Naive thymus-derived CD8-positive, alpha-beta T cell (primary cell): ENCODE measurements around the gene GTF2A1L. TPM values are rescaled to one million over a fixed set of nuclear protein-coding genes. Genes with fewer than 3 reads are reported as not detected.
"Not testable (repeated sequence)": the region's sequence is repeated elsewhere in the genome, so short reads cannot be mapped to it uniquely, and the experiment has no call there.

ENCODE experiments used
- ATAC-seq, 2 donors: fragments of 150-1000 bp; cut with Tn5 transposase in 1 of 2; sonication (Bioruptor Pico), chemical (Tn5 transposase) in 1 of 2; 1 replicate in 1 of 2; 2 replicates in 1 of 2; pipeline ENCODE4 v1.10.0; 2021; ENCODE audit warnings: mild to moderate bottlenecking in 2 of 2, moderate library complexity in 2 of 2
- POLR2A ChIA-PET: fragments of 350-600 bp; sonication (Branson Sonifier 250); formaldehyde crosslinking; loops from one replicate; lab custom pipeline; 2021; ENCODE audit warnings: antibody characterized with exemption; lab: Charles Lee
- DNase-seq, 10 donors: peaks; one replicate each; pipeline versions ENCODE4 v3.0.0 to v3.0.0-alpha.2; 2020 to 2022
- H3K27ac Mint-ChIP-seq, 10 donors: one replicate each; pipeline ENCODE4 v1.8.0; 2020 to 2022; ENCODE audit warnings: mild to moderate bottlenecking in 10 of 10, mixed read lengths in 10 of 10, moderate library complexity in 4 of 10, inconsistent platforms in 1 of 10
- H3K27me3 Mint-ChIP-seq, 5 donors: one replicate each; pipeline ENCODE4 v1.8.0; 2021 to 2022; ENCODE audit warnings: mixed read lengths in 5 of 5
- H3K36me3 Mint-ChIP-seq, 3 donors: one replicate each; pipeline ENCODE4 v1.8.0; 2020 to 2022; ENCODE audit warnings: mixed read lengths in 3 of 3, mild to moderate bottlenecking in 2 of 3, inconsistent platforms in 1 of 3
- H3K4me1 Mint-ChIP-seq, 4 donors: one replicate each; pipeline ENCODE4 v1.8.0; 2021 to 2022; ENCODE audit warnings: mixed read lengths in 4 of 4
- H3K4me3 Mint-ChIP-seq, 10 donors: one replicate each; pipeline ENCODE4 v1.8.0; 2020 to 2022; ENCODE audit warnings: mild to moderate bottlenecking in 10 of 10, mixed read lengths in 10 of 10, moderate library complexity in 6 of 10, inconsistent platforms in 1 of 10
- H3K9me3 Mint-ChIP-seq, 9 donors: one replicate each; pipeline ENCODE4 v1.8.0; 2020 to 2022; ENCODE audit warnings: mixed read lengths in 9 of 9, mild to moderate bottlenecking in 3 of 9, inconsistent platforms in 1 of 9, moderate library complexity in 1 of 9
- polyA plus RNA-seq, 3 donors: library from polyadenylated mRNA; unstranded; fragments of 300-500 nt; fragmentation: Illumina TruSeq; gene quantifications; one replicate each; pipeline ENCODE4 v1.2.3, GENCODE V29; 2021
- total RNA-seq, 8 experiments: library from RNA in 2 of 8; stranded (reverse) in 2 of 8; gene quantifications; one replicate each; pipeline ENCODE4 v1.2.3 and lab custom pipeline; 2021 to 2026

GTF2A1L gene
- total and polyA plus RNA-seq, 5 experiments from 2014 or later = not detected

GRCh38 chr2:48620604-48621003 lies 2.9 kb downstream of the GTF2A1L start:
- POLR2A ChIA-PET = no interaction called here
- H3K27ac Mint-ChIP-seq = no peak overlapping the region

DNA sequence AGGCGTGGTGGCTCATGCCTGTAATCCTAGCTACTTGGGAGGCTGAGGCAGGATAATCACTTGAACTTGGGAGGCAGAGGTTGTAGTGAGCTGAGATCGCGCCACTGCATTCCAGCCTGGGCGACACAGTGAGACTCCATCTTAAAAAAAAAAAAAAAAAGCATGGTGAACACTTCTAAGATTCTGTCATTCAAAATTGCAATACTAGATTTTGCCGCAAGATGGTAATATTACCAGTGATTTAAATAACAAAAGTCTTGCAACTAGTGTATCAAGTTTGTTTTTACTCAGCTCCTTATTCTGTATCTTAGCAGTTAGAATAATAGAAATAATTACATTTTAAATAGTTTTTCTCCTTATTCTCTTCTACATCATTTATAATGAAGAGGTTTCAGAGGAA lies 5.0 kb downstream of the GTF2A1L start:
- DNase-seq, H3K36me3 Mint-ChIP-seq, H3K27ac Mint-ChIP-seq, H3K4me1 Mint-ChIP-seq, H3K4me3 Mint-ChIP-seq, POLR2A ChIA-PET, ATAC-seq: not testable (repeated sequence)
- H3K9me3 Mint-ChIP-seq = peaks cover 0 to 11% (median 2%) of the 10 kb centered on the region in 9 donors
- peaks cover 0 to 16% (median 5%) of the 10 kb centered on the region in 5 donors for H3K27me3 Mint-ChIP-seq

More at GRCh38 chr2:48620604-48621003, 2.9 kb downstream of the GTF2A1L start:
- ATAC-seq (no peak), DNase-seq (no peak)
- Mint-ChIP-seq H3K36me3 (no peaks in the 10 kb centered on the region), H3K4me3 (no peak overlapping the region), H3K27me3 (peaks cover 0 to 20% (median 5%) of the 10 kb centered on the region in 5 donors), H3K4me1 (no peaks in the 10 kb centered on the region), H3K9me3 (no peaks in the 10 kb centered on the region)

DNA sequence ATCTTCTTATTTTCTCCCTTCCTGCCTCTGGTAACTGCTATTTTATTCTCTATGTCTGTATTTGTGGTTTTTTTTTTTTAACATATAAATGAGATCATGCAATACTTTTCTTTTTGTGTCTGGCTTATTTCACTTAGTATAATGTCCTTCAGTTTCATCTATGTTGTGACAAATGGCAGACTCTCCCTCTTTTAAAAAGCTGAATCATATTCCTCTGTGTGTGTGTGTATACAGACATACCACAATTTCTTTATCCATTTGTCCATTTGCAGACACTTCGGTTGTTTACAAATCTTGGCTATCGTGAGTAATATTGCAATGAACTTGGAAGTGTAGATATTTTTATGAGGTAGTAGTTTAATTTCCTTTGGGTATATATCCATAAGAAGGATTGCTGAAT lies 7.0 kb downstream of the GTF2A1L start:
- Mint-ChIP-seq H3K36me3 (no peaks in the 10 kb centered on the region), H3K27ac (no peak overlapping the region)

DNA sequence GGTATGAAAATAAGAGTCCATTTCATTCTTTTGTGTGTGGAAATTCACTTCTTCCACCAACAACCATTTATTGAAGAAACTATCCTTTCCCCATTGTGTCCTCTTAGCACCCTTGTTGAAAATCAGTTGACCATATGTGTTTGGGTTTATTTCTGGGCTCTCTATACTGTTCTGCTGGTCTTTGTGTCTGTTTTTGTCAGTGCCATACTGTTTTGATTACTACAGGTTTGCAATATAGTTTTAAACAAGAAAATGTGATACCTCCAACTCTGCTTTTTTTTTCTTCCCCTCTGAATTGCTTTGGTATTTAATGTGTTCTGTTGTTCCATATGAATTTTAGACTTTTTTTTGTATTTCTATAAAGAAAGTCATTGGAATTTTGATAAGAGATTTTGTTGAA lies 8.4 kb downstream of the GTF2A1L start:
- no peak for ATAC-seq
- H3K27ac Mint-ChIP-seq = no peak overlapping the region

More for the DNA sequence above, 7.0 kb downstream of the GTF2A1L start:
- peaks cover 0 to 12% (median 2%) of the 10 kb centered on the region in 9 donors for H3K9me3 Mint-ChIP-seq
- DNase-seq (no peak), ATAC-seq (no peak)
- POLR2A ChIA-PET = no interaction called here
- peaks cover 0 to 8% (median 1%) of the 10 kb centered on the region in 5 donors for H3K27me3 Mint-ChIP-seq
- no peaks in the 10 kb centered on the region for H3K4me1 Mint-ChIP-seq
- H3K4me3 Mint-ChIP-seq = no peak overlapping the region

GRCh38 chr2:48633143-48633542 lies 15.5 kb downstream of the GTF2A1L start:
- no peak overlapping the region for H3K27ac Mint-ChIP-seq

More for the DNA sequence above, 8.4 kb downstream of the GTF2A1L start:
- Mint-ChIP-seq H3K4me3 (no peak overlapping the region), H3K27me3 (peaks cover 1 to 18% (median 5%) of the 10 kb centered on the region in 5 donors), H3K4me1 (no peaks in the 10 kb centered on the region), H3K9me3 (peaks cover 0 to 17% (median 2%) of the 10 kb centered on the region in 9 donors), H3K36me3 (no peaks in the 10 kb centered on the region)
- no peak for DNase-seq
- POLR2A ChIA-PET = no interaction called here

DNA sequence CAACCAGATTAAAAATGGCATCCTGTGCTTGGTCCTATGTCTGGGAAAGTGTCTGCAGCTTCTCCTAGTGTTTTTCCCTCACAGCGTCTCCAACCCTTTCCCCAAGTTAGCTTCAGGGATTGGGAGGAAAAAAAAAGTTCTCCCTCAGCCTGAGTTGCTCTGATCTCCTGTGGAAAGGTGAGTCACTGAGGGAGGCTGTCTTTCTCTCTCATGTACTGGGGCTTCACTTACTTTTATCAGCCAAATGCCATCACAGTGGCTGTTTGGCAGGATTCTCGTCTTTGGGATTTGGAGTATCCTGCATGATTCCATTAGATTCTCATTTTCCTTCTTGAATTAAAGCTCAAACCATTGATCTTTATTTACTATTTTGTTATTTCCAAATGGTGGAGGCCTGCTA lies 18.1 kb downstream of the GTF2A1L start:
- no peak overlapping the region for H3K27ac Mint-ChIP-seq
- no peaks in the 10 kb centered on the region for H3K4me1 Mint-ChIP-seq
- no peak overlapping the region for H3K4me3 Mint-ChIP-seq
- POLR2A ChIA-PET = no interaction called here
- H3K27me3 Mint-ChIP-seq = peaks cover 13 to 35% (median 26%) of the 10 kb centered on the region in 5 donors
- H3K9me3 Mint-ChIP-seq = peaks cover 0 to 23% (median 6%) of the 10 kb centered on the region in 9 donors
- H3K36me3 Mint-ChIP-seq = peaks cover 0 to 15% (median 0%) of the 10 kb centered on the region in 3 donors
- DNase-seq (no peak), ATAC-seq (no peak)

More at GRCh38 chr2:48633143-48633542, 15.5 kb downstream of the GTF2A1L start:
- H3K9me3 Mint-ChIP-seq = peaks cover 0 to 23% (median 5%) of the 10 kb centered on the region in 9 donors
- POLR2A ChIA-PET = no interaction called here
- peaks cover 0 to 15% (median 0%) of the 10 kb centered on the region in 3 donors for H3K36me3 Mint-ChIP-seq
- no peaks in the 10 kb centered on the region for H3K4me1 Mint-ChIP-seq
- DNase-seq (no peak), ATAC-seq (no peak)
- H3K27me3 Mint-ChIP-seq = peaks cover 12 to 32% (median 30%) of the 10 kb centered on the region in 5 donors
- H3K4me3 Mint-ChIP-seq = no peak overlapping the region

DNA sequence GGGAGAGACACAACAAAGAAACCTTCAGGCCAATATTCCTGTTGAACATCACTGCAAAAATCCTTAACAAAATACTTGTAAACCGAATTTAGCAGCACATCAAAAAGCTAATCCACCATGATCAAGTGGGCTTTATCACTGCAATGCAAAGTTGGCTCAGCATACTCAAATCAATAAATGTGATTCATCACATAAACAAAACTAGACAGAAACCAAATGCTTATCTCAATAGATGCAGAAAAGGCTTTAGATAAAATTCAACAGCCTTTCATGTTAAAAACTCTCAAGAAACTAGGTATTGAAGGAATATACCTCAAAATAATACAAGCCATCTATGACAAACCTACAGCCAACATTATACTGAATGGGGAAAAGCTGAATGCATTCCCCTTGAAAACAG lies 20.6 kb downstream of the GTF2A1L start:
- no peak overlapping the region for H3K4me3 Mint-ChIP-seq
- no peak for DNase-seq
- peaks cover 9 to 27% (median 13%) of the 10 kb centered on the region in 5 donors for H3K27me3 Mint-ChIP-seq
- no peak for ATAC-seq
- POLR2A ChIA-PET = no interaction called here
- H3K4me1 Mint-ChIP-seq = no peaks in the 10 kb centered on the region
- H3K36me3 Mint-ChIP-seq = peaks cover 0 to 15% (median 0%) of the 10 kb centered on the region in 3 donors
- peaks cover 0 to 23% (median 5%) of the 10 kb centered on the region in 9 donors for H3K9me3 Mint-ChIP-seq
- no peak overlapping the region for H3K27ac Mint-ChIP-seq

DNA sequence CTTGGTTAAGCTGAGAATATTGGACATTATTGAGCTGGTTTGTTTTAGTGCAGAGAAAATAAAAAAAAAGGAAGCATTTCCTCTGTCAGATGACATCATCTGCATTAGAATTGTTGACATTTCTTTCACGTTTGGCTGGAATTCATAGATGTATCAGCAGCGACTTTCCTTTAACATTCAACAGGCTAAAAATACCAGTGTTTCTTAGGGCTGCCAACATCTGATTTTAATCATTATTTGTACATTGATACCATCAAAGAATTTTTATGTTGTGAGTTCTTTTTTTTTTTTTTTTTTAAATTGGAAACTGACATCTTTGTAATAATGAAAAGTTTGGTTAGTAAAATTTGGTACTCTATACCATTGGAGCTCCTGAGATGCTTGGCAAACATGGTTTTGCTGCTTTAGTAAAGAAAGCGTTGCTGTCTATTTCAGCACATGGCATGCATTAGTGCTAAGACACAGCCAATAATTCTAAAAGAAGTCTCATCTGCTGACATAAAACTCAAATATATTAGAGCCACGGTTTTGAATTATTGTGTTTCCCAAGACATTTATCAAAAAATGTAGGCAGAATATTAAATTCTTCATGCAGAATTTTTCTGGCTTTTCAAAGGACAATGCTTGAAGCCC lies 33.6 kb downstream of the GTF2A1L start:
- Mint-ChIP-seq H3K4me3 (no peak overlapping the region), H3K27ac (no peak overlapping the region), H3K36me3 (no peaks in the 10 kb centered on the region), H3K27me3 (peaks cover 0 to 9% (median 2%) of the 10 kb centered on the region in 5 donors), H3K4me1 (no peaks in the 10 kb centered on the region), H3K9me3 (no peaks in the 10 kb centered on the region)
- DNase-seq (no peak), ATAC-seq (no peak)
- POLR2A ChIA-PET = no interaction called here

DNA sequence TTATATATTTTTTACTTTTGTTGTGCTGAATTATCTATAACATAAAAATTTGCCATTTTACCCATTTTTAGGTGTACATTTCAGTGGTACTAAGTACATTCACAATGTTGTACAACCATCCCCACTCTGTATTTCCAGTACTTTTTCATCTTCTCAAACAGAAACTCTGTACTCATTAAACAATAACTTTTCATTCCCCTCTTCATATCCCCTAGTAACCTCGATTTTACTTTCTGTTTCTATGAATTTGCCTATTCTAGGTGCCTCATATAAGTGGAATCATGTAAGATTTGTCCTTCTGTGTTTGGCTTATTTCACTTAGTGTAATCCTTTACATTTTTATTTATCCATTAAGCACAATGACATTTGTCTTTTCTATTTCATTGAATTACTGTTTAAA lies 51.3 kb downstream of the GTF2A1L start:
- Mint-ChIP-seq H3K9me3 (peaks cover 0 to 8% (median 2%) of the 10 kb centered on the region in 9 donors), H3K27ac (no peak overlapping the region), H3K4me3 (no peak overlapping the region), H3K4me1 (no peaks in the 10 kb centered on the region), H3K27me3 (peaks cover 9 to 21% (median 12%) of the 10 kb centered on the region in 5 donors), H3K36me3 (peaks cover 0 to 4% (median 0%) of the 10 kb centered on the region in 3 donors)
- POLR2A ChIA-PET = no interaction called here
- ATAC-seq = no peak
- no peak for DNase-seq

DNA sequence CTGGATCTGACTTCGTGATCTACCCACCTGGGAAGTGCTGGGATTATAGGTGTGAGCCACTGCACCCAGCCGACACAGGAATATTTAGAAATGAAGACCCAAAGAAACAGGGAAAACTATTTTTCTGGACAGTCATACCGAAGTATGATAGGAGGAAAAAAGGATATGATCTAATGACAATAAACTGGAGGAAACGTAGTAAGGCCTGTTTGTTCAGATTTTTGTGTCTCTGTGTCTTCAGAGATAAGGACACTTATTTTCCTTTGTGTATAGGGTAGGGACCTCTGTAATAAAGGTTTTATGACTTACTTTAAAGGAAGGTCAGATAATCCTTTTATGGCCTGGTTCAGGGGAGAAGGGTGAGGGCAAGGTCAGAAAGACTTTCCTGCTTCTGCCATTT lies 55.9 kb downstream of the GTF2A1L start:
- peaks cover 4 to 22% (median 7%) of the 10 kb centered on the region in 5 donors for H3K27me3 Mint-ChIP-seq
- POLR2A ChIA-PET = no interaction called here
- no peaks in the 10 kb centered on the region for H3K36me3 Mint-ChIP-seq
- DNase-seq (no peak), ATAC-seq (no peak)
- H3K4me3 Mint-ChIP-seq = no peak overlapping the region
- H3K27ac Mint-ChIP-seq = no peak overlapping the region
- peaks cover 0 to 2% (median 0%) of the 10 kb centered on the region in 4 donors for H3K4me1 Mint-ChIP-seq
- H3K9me3 Mint-ChIP-seq = peaks cover 0 to 4% (median 0%) of the 10 kb centered on the region in 9 donors

- POLR2A ChIA-PET = no interaction called here
- Mint-ChIP-seq H3K4me3 (no peak overlapping the region), H3K9me3 (peaks cover 0 to 4% (median 0%) of the 10 kb centered on the region in 9 donors), H3K4me1 (peaks cover 0 to 2% (median 0%) of the 10 kb centered on the region in 4 donors), H3K36me3 (peaks cover 0 to under 1% (median 0%) of the 10 kb centered on the region in 3 donors), H3K27ac (no peak overlapping the region), H3K27me3 (peaks cover 3 to 16% (median 5%) of the 10 kb centered on the region in 5 donors)
- no peak for DNase-seq
- ATAC-seq = no peak
Observed at GRCh38 chr2:48674933-48675332, 57.3 kb downstream of the GTF2A1L start.

GRCh38 chr2:48677450-48677849 lies 59.8 kb downstream of the GTF2A1L start:
- Mint-ChIP-seq H3K27ac (no peak overlapping the region), H3K27me3 (peaks cover 5 to 14% (median 9%) of the 10 kb centered on the region in 5 donors), H3K36me3 (peaks cover 0 to 2% (median 0%) of the 10 kb centered on the region in 3 donors), H3K9me3 (peaks cover 0 to 4% (median 0%) of the 10 kb centered on the region in 9 donors), H3K4me3 (no peak overlapping the region), H3K4me1 (peaks cover 0 to 2% (median 0%) of the 10 kb centered on the region in 4 donors)
- POLR2A ChIA-PET = no interaction called here
- no peak for ATAC-seq
- no peak for DNase-seq

DNA sequence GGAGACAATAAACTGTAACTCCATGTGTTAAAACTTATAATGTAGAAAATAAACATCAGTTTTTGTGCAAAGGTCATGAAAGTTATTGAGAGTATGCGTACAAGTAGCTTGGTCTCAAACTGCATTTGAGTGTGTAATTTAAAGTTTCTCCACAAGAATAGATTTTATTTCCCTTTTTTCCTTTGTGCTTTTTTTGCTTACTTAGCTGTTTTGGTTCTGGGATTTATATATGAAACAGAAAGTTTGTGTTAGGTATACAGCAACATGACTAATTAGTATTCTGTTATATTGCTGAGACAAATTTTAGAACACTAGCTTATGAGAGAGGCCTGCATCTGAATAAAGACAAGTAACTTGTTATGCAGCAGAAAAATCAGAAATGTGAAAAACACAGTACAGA lies 67.5 kb downstream of the GTF2A1L start:
- ATAC-seq (no peak), DNase-seq (no peak)
- Mint-ChIP-seq H3K36me3 (no peaks in the 10 kb centered on the region), H3K9me3 (no peaks in the 10 kb centered on the region), H3K4me3 (no peak overlapping the region), H3K4me1 (no peaks in the 10 kb centered on the region), H3K27ac (no peak overlapping the region), H3K27me3 (peaks cover 7 to 29% (median 23%) of the 10 kb centered on the region in 5 donors)
- POLR2A ChIA-PET = no interaction called here
